Activated CD8-positive, alpha-beta T cell treated with anti-CD3 and anti-CD28 coated beads, Interleukin-2, amount 10 ng/mL, durations not matched to agents 7 days and 5 days (primary cell): ENCODE data around the gene MAD2L2. TPM values are rescaled to one million over a fixed set of nuclear protein-coding genes. Genes with fewer than 3 reads are reported as not detected.

Experiments
- ATAC-seq: fragments of 150-1000 bp; cut with Tn5 transposase; one replicate; pipeline ENCODE4 v1.10.0; 2021; ENCODE audit warnings: moderate library complexity
- CTCF ChIA-PET: fragments of 350-600 bp; sonication (Branson Sonifier 250); formaldehyde crosslinking; loops from one replicate; lab custom pipeline; 2021; ENCODE audit warnings: antibody characterized with exemption; lab: Charles Lee
- POLR2A ChIA-PET: fragments of 350-600 bp; sonication (Branson Sonifier 250); formaldehyde crosslinking; loops from one replicate; lab custom pipeline; 2021; ENCODE audit warnings: antibody characterized with exemption; lab: Charles Lee
- DNase-seq: peaks from one replicate; pipeline ENCODE4 v3.0.0-alpha.2; 2020
- H3K27ac Mint-ChIP-seq: one replicate; pipeline ENCODE4 v1.8.0; 2021; ENCODE audit warnings: mild to moderate bottlenecking, mixed read lengths
- H3K27me3 Mint-ChIP-seq: one replicate; pipeline ENCODE4 v1.8.0; 2021; ENCODE audit warnings: low read depth, mixed read lengths
- H3K36me3 Mint-ChIP-seq: one replicate; pipeline ENCODE4 v1.8.0; 2021; ENCODE audit warnings: low read depth, mixed read lengths
- H3K4me1 Mint-ChIP-seq: one replicate; pipeline ENCODE4 v1.8.0; 2021; ENCODE audit warnings: low read depth, mixed read lengths
- H3K4me3 Mint-ChIP-seq: one replicate; pipeline ENCODE4 v1.8.0; 2021; ENCODE audit warnings: mild to moderate bottlenecking, mixed read lengths
- H3K9me3 Mint-ChIP-seq: one replicate; pipeline ENCODE4 v1.8.0; 2022; ENCODE audit warnings: mixed read lengths; ENCODE audit not compliant: insufficient read depth
- total RNA-seq, 2 experiments: library from RNA; stranded (reverse); gene quantifications; one replicate each; pipeline ENCODE4 v1.2.3, GENCODE V29; 2021

The MAD2L2 gene
- total RNA-seq, result 100 to 1,000 TPM; 127 to 129 TPM

GRCh38 chr1:11681071-11681771 lies at the start of gene MAD2L2:
TSS of gene MAD2L2 (minus strand) at chr1:11681148. CDS start at chr1:11680601, 547 bp downstream.
- peak within 1 kb of the TSS; percentile 88 for H3K4me3 Mint-ChIP-seq
- peaks cover 15% of the 10 kb centered on the region for H3K27me3 Mint-ChIP-seq
- H3K9me3 Mint-ChIP-seq, result no peaks in the 10 kb centered on the region
- CTCF ChIA-PET, result interaction anchor here (0.5 to 2.5 kb wide), 13 partner anchors 14 to 338 kb away, joined by 3 to 26 read pairs (median 4); partner anchors contain the start of genes FBXO6 and MIIP
- peak; percentile 94 for ATAC-seq
- peaks cover 20% of the 10 kb centered on the region for H3K36me3 Mint-ChIP-seq
- POLR2A ChIA-PET, result interaction anchor here (0.5 to 5.7 kb wide), 14 partner anchors 9 to 1169 kb away, joined by 3 to 38 read pairs (median 4); partner anchors contain the start of genes CLCN6, EXOSC10, FBXO6 and MTHFR
- peaks cover 25% of the 10 kb centered on the region for H3K4me1 Mint-ChIP-seq
- H3K27ac Mint-ChIP-seq, result peak within 1 kb of the TSS; percentile 97
- DNase-seq, result peak; percentile 94

GRCh38 chr1:11730429-11730891 lies 49.5 kb upstream of the MAD2L2 start:
- H3K4me1 Mint-ChIP-seq, result peaks cover 60% of the 10 kb centered on the region
- no peaks in the 10 kb centered on the region for H3K36me3 Mint-ChIP-seq
- POLR2A ChIA-PET, result interaction anchor here (0.6 to 4.6 kb wide), 3 partner anchors 11 to 178 kb away, joined by 3 to 32 read pairs (median 10); no protein-coding TSS in a partner anchor
- CTCF ChIA-PET, result interaction anchor here (1.0 to 3.9 kb wide), 8 partner anchors 8 to 87 kb away, joined by 3 to 21 read pairs (median 4); partner anchors contain the start of gene FBXO6
- peak overlapping the region; percentile 79 for H3K27ac Mint-ChIP-seq
- no peaks in the 10 kb centered on the region for H3K9me3 Mint-ChIP-seq
- H3K27me3 Mint-ChIP-seq, result no peaks in the 10 kb centered on the region
- H3K4me3 Mint-ChIP-seq, result peak overlapping the region; percentile 61
- DNase-seq, result peak; percentile 81
- peak; percentile 82 for ATAC-seq

GRCh38 chr1:11729498-11730428 lies 48.8 kb upstream of the MAD2L2 start:
- Mint-ChIP-seq H3K9me3 (no peaks in the 10 kb centered on the region), H3K27ac (peak overlapping the region; percentile 79), H3K36me3 (peaks cover 2% of the 10 kb centered on the region), H3K4me1 (peaks cover 64% of the 10 kb centered on the region), H3K4me3 (peak overlapping the region; percentile 61), H3K27me3 (no peaks in the 10 kb centered on the region)
- ChIA-PET POLR2A (interaction anchor here (0.6 to 4.6 kb wide), 3 partner anchors 10 to 179 kb away, joined by 3 to 32 read pairs (median 10); no protein-coding TSS in a partner anchor), CTCF (interaction anchor here (1.0 to 3.9 kb wide), 8 partner anchors 8 to 86 kb away, joined by 3 to 21 read pairs (median 4); partner anchors contain the start of gene FBXO6)
- DNase-seq, result peak; percentile 38
- ATAC-seq, result peak; percentile 55

- peak overlapping the region; percentile 61 for H3K4me3 Mint-ChIP-seq
- H3K9me3 Mint-ChIP-seq, result no peaks in the 10 kb centered on the region
- POLR2A ChIA-PET, result interaction anchor here (4.6 kb wide), 1 partner anchor 180 kb away, joined by 32 read pairs; no protein-coding TSS in a partner anchor
- CTCF ChIA-PET, result no interaction called here
- H3K4me1 Mint-ChIP-seq, result peaks cover 69% of the 10 kb centered on the region
- H3K36me3 Mint-ChIP-seq, result peaks cover 2% of the 10 kb centered on the region
- ATAC-seq (no peak), DNase-seq (no peak)
- H3K27me3 Mint-ChIP-seq, result no peaks in the 10 kb centered on the region
- H3K27ac Mint-ChIP-seq, result peak overlapping the region; percentile 79
Measured at GRCh38 chr1:11729155-11729497, 48.2 kb upstream of the MAD2L2 start.

DNA sequence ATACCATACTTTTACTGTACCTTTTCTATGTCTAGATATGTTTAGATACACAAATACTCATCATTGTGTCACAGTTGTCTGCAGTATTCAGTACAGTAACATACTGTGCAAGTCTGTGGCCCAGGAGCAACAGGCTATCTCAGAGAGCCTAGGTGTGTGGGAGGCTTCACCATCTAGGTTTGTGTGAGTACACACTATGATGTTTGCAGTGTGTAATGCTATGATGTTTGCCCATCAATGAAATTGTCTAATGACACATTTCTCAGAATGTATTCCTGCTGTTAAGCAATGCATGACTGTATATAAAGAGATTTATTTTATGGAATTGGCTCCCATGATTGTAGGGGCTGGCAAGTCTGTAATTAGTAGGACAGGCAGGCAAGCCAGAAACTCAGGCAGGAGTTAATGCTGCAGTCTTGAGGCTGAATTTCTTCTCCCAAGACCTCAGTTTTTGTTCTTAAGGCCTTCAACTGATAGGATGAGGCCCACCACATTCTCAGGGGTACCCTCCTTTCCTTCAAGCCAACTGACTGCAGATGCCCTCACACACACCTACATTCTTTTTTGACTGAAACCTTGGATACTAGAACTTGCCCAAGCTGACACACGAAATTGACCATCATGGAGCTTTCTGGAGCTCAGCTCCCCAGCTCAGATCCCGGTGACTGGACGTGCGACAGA lies 47.3 kb upstream of the MAD2L2 start:
- no peak for ATAC-seq
- H3K4me3 Mint-ChIP-seq, result no peak overlapping the region
- no peaks in the 10 kb centered on the region for H3K9me3 Mint-ChIP-seq
- ChIA-PET CTCF (no interaction called here), POLR2A (no interaction called here)
- H3K4me1 Mint-ChIP-seq, result peaks cover 67% of the 10 kb centered on the region
- H3K36me3 Mint-ChIP-seq, result peaks cover 2% of the 10 kb centered on the region
- H3K27me3 Mint-ChIP-seq, result no peaks in the 10 kb centered on the region
- no peak overlapping the region for H3K27ac Mint-ChIP-seq
- no peak for DNase-seq

GRCh38 chr1:11727119-11727518 lies 46.2 kb upstream of the MAD2L2 start:
- POLR2A ChIA-PET, result interaction anchor here (0.5 to 2.5 kb wide), 2 partner anchors 181 to 1537 kb away, joined by 3 to 12 read pairs; no protein-coding TSS in a partner anchor
- DNase-seq, result no peak

DNA sequence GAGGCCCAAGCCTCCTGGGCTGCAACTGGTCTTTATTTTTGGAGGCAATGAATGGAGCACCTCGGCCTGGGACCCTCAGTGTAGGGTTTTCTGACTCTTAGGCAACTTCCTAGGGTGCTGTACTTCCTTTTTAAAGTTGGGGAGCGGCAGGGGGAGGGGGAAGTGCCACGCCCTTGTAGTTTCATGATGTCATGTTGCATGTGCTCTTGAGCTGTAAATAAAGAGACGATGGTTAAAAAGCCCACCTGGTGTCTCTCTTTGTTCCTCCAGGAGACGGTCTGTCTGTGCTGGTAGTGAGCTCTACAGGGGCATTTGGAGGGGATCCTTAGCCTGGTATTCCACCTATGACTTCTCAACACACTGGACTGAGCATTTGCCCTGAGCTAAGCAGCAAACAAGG lies 44.7 kb upstream of the MAD2L2 start:
- H3K27ac Mint-ChIP-seq, result no peak overlapping the region
- H3K36me3 Mint-ChIP-seq, result peaks cover 2% of the 10 kb centered on the region
- no peak for ATAC-seq
- no peak overlapping the region for H3K4me3 Mint-ChIP-seq
- ChIA-PET CTCF (interaction anchor here (1.2 to 2.7 kb wide), 4 partner anchors 23 to 75 kb away, joined by 3 to 11 read pairs (median 5); partner anchors contain the start of gene FBXO6), POLR2A (interaction anchor here (0.8 to 2.5 kb wide), 2 partner anchors 61 to 182 kb away, joined by 5 to 12 read pairs; partner anchors contain the start of gene FBXO6)
- DNase-seq, result no peak
- H3K4me1 Mint-ChIP-seq, result peaks cover 49% of the 10 kb centered on the region
- H3K27me3 Mint-ChIP-seq, result no peaks in the 10 kb centered on the region
- no peaks in the 10 kb centered on the region for H3K9me3 Mint-ChIP-seq

More at GRCh38 chr1:11727119-11727518, 46.2 kb upstream of the MAD2L2 start:
- Mint-ChIP-seq H3K4me3 (no peak overlapping the region), H3K27ac (no peak overlapping the region), H3K36me3 (peaks cover 2% of the 10 kb centered on the region), H3K9me3 (no peaks in the 10 kb centered on the region), H3K27me3 (no peaks in the 10 kb centered on the region), H3K4me1 (peaks cover 58% of the 10 kb centered on the region)
- ATAC-seq, result no peak
- CTCF ChIA-PET, result no interaction called here

DNA sequence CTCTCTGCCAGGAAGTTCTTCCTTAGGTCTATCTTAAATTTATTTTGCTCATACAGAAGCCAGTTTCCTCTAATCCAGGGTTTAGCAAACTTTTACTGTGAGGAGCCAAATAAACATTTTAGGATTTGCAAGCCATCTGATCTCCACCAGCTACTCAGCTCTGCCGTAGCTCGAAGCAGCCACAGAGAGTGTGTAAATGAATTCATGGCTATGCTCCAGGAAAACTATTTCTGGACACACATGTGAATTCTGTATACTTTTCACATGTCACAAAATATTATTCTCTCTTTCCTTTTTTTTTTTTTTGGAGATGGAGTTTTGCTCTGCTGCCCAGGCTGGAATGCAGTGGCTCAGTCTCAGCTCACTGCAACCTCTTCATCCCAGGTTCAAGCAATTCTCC lies 41.6 kb upstream of the MAD2L2 start:
- H3K36me3 Mint-ChIP-seq, result peaks cover 12% of the 10 kb centered on the region
- POLR2A ChIA-PET, result interaction anchor here (0.6 to 3.5 kb wide), 2 partner anchors 186 to 615 kb away, joined by 5 to 20 read pairs; no protein-coding TSS in a partner anchor
- no peaks in the 10 kb centered on the region for H3K9me3 Mint-ChIP-seq
- no peak overlapping the region for H3K27ac Mint-ChIP-seq
- no peaks in the 10 kb centered on the region for H3K27me3 Mint-ChIP-seq
- peaks cover 45% of the 10 kb centered on the region for H3K4me1 Mint-ChIP-seq
- CTCF ChIA-PET, result interaction anchor here (1.1 to 5.0 kb wide), 4 partner anchors 8 to 401 kb away, joined by 3 to 78 read pairs (median 6); partner anchors contain the start of gene FBXO6
- ATAC-seq (no peak), DNase-seq (no peak)
- no peak overlapping the region for H3K4me3 Mint-ChIP-seq

- CTCF ChIA-PET, result interaction anchor here (1.5 to 5.0 kb wide), 7 partner anchors 11 to 400 kb away, joined by 3 to 78 read pairs (median 32); partner anchors contain the start of genes AGTRAP and FBXO6
- no peak overlapping the region for H3K4me3 Mint-ChIP-seq
- ATAC-seq (no peak), DNase-seq (no peak)
- peaks cover 12% of the 10 kb centered on the region for H3K36me3 Mint-ChIP-seq
- peaks cover 45% of the 10 kb centered on the region for H3K4me1 Mint-ChIP-seq
- H3K27ac Mint-ChIP-seq, result no peak overlapping the region
- no peaks in the 10 kb centered on the region for H3K9me3 Mint-ChIP-seq
- no peaks in the 10 kb centered on the region for H3K27me3 Mint-ChIP-seq
- POLR2A ChIA-PET, result interaction anchor here (3.0 to 3.5 kb wide), 2 partner anchors 57 to 187 kb away, joined by 20 to 28 read pairs; partner anchors contain the start of gene FBXO6
Measured at GRCh38 chr1:11721311-11721710, 40.4 kb upstream of the MAD2L2 start.

GRCh38 chr1:11720525-11720924 lies 39.6 kb upstream of the MAD2L2 start:
- H3K4me1 Mint-ChIP-seq, result peaks cover 40% of the 10 kb centered on the region
- H3K36me3 Mint-ChIP-seq, result peaks cover 12% of the 10 kb centered on the region
- ATAC-seq, result no peak
- ChIA-PET CTCF (interaction anchor here (0.9 to 5.0 kb wide), 12 partner anchors 11 to 683 kb away, joined by 3 to 78 read pairs (median 9); partner anchors contain the start of genes AGTRAP, DRAXIN and FBXO6), POLR2A (interaction anchor here (1.4 to 3.5 kb wide), 4 partner anchors 11 to 188 kb away, joined by 3 to 28 read pairs (median 14); partner anchors contain the start of genes AGTRAP and FBXO6)
- H3K27me3 Mint-ChIP-seq, result no peaks in the 10 kb centered on the region
- no peak overlapping the region for H3K4me3 Mint-ChIP-seq
- no peak for DNase-seq
- no peaks in the 10 kb centered on the region for H3K9me3 Mint-ChIP-seq
- H3K27ac Mint-ChIP-seq, result peak overlapping the region; percentile 34
